Trophoblast cell (in vitro differentiated cells and primary cell): ENCODE measurements around the gene SRSF10.

ENCODE experiments used
- DNase-seq, 2 donors: peaks; one replicate each; pipeline ENCODE4 v3.0.0-alpha.2; 2016
- H2AFZ ChIP-seq: 2 replicates; pipeline ENCODE4 v1.6.1; 2013; ENCODE audit warnings: low read length, moderate library complexity, mild to moderate bottlenecking; ENCODE audit not compliant: insufficient read depth, poor library complexity
- H2AK5ac ChIP-seq: 2 replicates; pipeline ENCODE4 v1.6.1; 2013; ENCODE audit warnings: mild to moderate bottlenecking, low read length
- H2BK120ac ChIP-seq: 2 replicates; pipeline ENCODE4 v1.6.1; 2013; ENCODE audit warnings: low read length, mild to moderate bottlenecking, moderate library complexity; ENCODE audit not compliant: insufficient read depth, poor library complexity
- H2BK12ac ChIP-seq: 2 replicates; pipeline ENCODE4 v1.6.1; 2013; ENCODE audit warnings: mild to moderate bottlenecking, low read length, moderate library complexity
- H2BK5ac ChIP-seq: 2 replicates; pipeline ENCODE4 v1.6.1; 2013; ENCODE audit warnings: low read length, low read depth, moderate library complexity, mild to moderate bottlenecking; ENCODE audit not compliant: poor library complexity
- H3K14ac ChIP-seq: 2 replicates; pipeline ENCODE4 v1.6.1; 2013; ENCODE audit warnings: mild to moderate bottlenecking, low read length
- H3K18ac ChIP-seq: 2 replicates; pipeline ENCODE4 v1.6.1; 2013; ENCODE audit warnings: mild to moderate bottlenecking, low read length
- H3K23ac ChIP-seq: 2 replicates; pipeline ENCODE4 v1.6.1; 2013; ENCODE audit warnings: low read length
- H3K27ac ChIP-seq: 2 replicates; pipeline ENCODE4 v1.5.1; 2013; ENCODE audit warnings: low read depth, mild to moderate bottlenecking, inconsistent platforms, low read length, moderate library complexity
- H3K27me3 ChIP-seq: 2 replicates; pipeline ENCODE4 v1.6.1; 2013; ENCODE audit warnings: inconsistent platforms, mild to moderate bottlenecking, low read length, moderate library complexity; ENCODE audit not compliant: insufficient read depth
- H3K36me3 ChIP-seq, 2 experiments: 1 replicate in 1 of 2; 2 replicates in 1 of 2; pipeline ENCODE4 v1.6.1; 2013; ENCODE audit warnings: low read length in 2 of 2, mild to moderate bottlenecking in 2 of 2, moderate library complexity in 1 of 2; ENCODE audit not compliant: insufficient read depth in 2 of 2, control insufficient read depth in 1 of 2
- H3K4ac ChIP-seq: 2 replicates; pipeline ENCODE4 v1.6.1; 2013; ENCODE audit warnings: low read depth, mild to moderate bottlenecking, low read length, moderate library complexity
- H3K4me1 ChIP-seq, 2 experiments: 1 replicate in 1 of 2; 2 replicates in 1 of 2; pipeline ENCODE4 v1.6.1; 2013; ENCODE audit warnings: low read length in 2 of 2, mild to moderate bottlenecking in 2 of 2, moderate library complexity in 1 of 2; ENCODE audit not compliant: insufficient read depth in 2 of 2, control insufficient read depth in 1 of 2
- H3K4me2 ChIP-seq: 2 replicates; pipeline ENCODE4 v1.6.1; 2013; ENCODE audit warnings: inconsistent platforms, mild to moderate bottlenecking, low read length, moderate library complexity
- H3K4me3 ChIP-seq: 2 replicates; pipeline ENCODE4 v1.5.1; 2013; ENCODE audit warnings: mild to moderate bottlenecking, low read depth, low read length, inconsistent platforms
- H3K79me1 ChIP-seq: one replicate; pipeline ENCODE4 v1.6.1; 2013; ENCODE audit warnings: low read length
- H3K79me2 ChIP-seq: 2 replicates; pipeline ENCODE4 v1.6.1; 2013; ENCODE audit warnings: low read length, mild to moderate bottlenecking; ENCODE audit not compliant: control insufficient read depth, insufficient read depth, poor library complexity
- H3K9ac ChIP-seq: 2 replicates; pipeline ENCODE4 v1.6.1; 2013; ENCODE audit warnings: mild to moderate bottlenecking, low read length
- H3K9me3 ChIP-seq: 2 replicates; pipeline ENCODE4 v1.6.1; 2013; ENCODE audit warnings: low read depth, mild to moderate bottlenecking, control low read depth, inconsistent platforms, low read length; ENCODE audit not compliant: insufficient read depth
- H4K12ac ChIP-seq: 2 replicates; pipeline ENCODE4 v1.6.1; 2013; ENCODE audit warnings: low read depth, mild to moderate bottlenecking, low read length, moderate library complexity
- H4K8ac ChIP-seq: 2 replicates; pipeline ENCODE4 v1.6.1; 2013; ENCODE audit warnings: low read depth, mild to moderate bottlenecking, low read length, moderate library complexity
- H4K91ac ChIP-seq: one replicate; pipeline ENCODE4 v1.6.1; 2013; ENCODE audit warnings: low read depth, mild to moderate bottlenecking, low read length, moderate library complexity
- WGBS: extraction: QIAGEN DNeasy Blood & Tissue Kit; methylation state at CpG from one replicate; pipeline ENCODE4 v1.1.7; 2013; ENCODE audit warnings: missing lambda C conversion rate; ENCODE audit not compliant: insufficient read length, insufficient coverage; ENCODE audit errors: extremely low coverage; 5-methylcytosine and 5-hydroxymethylcytosine counted together

The SRSF10 gene

DNA sequence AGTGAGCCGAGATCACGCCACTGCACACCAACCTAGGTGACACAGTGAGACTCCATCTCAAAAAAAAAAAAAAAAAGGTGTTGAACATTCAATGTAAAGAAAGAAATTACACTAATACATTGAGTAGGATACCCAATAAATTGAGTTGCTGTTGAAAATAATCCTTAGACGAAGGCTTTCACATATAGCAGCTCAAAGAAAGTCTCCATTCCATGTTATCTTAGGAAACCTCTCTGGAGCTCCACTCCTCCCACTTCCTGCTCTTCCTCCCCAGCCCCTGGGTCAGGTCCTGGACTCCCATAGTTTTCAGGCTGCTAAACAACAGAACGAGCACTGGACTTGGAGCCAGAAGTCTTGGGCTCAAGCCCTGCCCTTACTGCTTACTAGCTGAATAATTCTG, 51.3 kb downstream of the SRSF10 start:
- Histone ChIP-seq H2BK5ac (no peak overlapping the region), H3K9ac (no peak overlapping the region), H2BK120ac (no peak overlapping the region), H2AFZ (no peak overlapping the region), H2AK5ac (no peak overlapping the region), H3K4me1 (no peaks in the 10 kb centered on the region), H3K27me3 (no peaks in the 10 kb centered on the region), H3K4me2 (no peak overlapping the region), H2BK12ac (no peak overlapping the region), H3K36me3 (no peaks in the 10 kb centered on the region), H3K4ac (no peak overlapping the region), H3K23ac (no peak overlapping the region), H4K91ac (no peak overlapping the region), H4K8ac (no peak overlapping the region), H3K4me3 (no peak overlapping the region), H3K18ac (no peak overlapping the region), H3K27ac (no peak overlapping the region), H3K79me1 (no peaks in the 10 kb centered on the region), H3K9me3 (no peaks in the 10 kb centered on the region), H3K14ac (no peak overlapping the region), H3K79me2 (no peaks in the 10 kb centered on the region), H4K12ac (no peak overlapping the region)
- DNase-seq: no peak
- WGBS: no CpG with 5 or more reads among the region's 4 CpGs

- Histone ChIP-seq H3K4me3 (no peak overlapping the region), H4K91ac (no peak overlapping the region), H3K4ac (no peak overlapping the region), H3K79me2 (no peaks in the 10 kb centered on the region), H3K36me3 (no peaks in the 10 kb centered on the region), H3K9me3 (no peaks in the 10 kb centered on the region), H2AFZ (no peak overlapping the region), H3K18ac (no peak overlapping the region), H4K8ac (no peak overlapping the region), H3K4me1 (no peaks in the 10 kb centered on the region), H3K79me1 (no peaks in the 10 kb centered on the region), H3K27ac (no peak overlapping the region), H2BK120ac (no peak overlapping the region), H3K4me2 (no peak overlapping the region), H2BK5ac (no peak overlapping the region), H3K14ac (no peak overlapping the region), H3K23ac (no peak overlapping the region), H3K9ac (no peak overlapping the region), H2BK12ac (no peak overlapping the region), H4K12ac (no peak overlapping the region), H3K27me3 (no peaks in the 10 kb centered on the region), H2AK5ac (no peak overlapping the region)
- DNase-seq: no peak
- no CpG with 5 or more reads among the region's 1 CpG for WGBS
Observed at GRCh38 chr1:23927097-23927496, 53.0 kb downstream of the SRSF10 start.

GRCh38 chr1:23925279-23925678, 54.8 kb downstream of the SRSF10 start:
- Histone ChIP-seq H2BK12ac (no peak overlapping the region), H3K23ac (no peak overlapping the region), H2AK5ac (no peak overlapping the region), H3K79me1 (no peaks in the 10 kb centered on the region), H3K79me2 (no peaks in the 10 kb centered on the region), H4K91ac (no peak overlapping the region), H3K4me3 (no peak overlapping the region), H3K4me1 (no peaks in the 10 kb centered on the region), H3K27ac (no peak overlapping the region), H3K4ac (no peak overlapping the region), H4K8ac (no peak overlapping the region), H3K9ac (no peak overlapping the region), H3K36me3 (no peaks in the 10 kb centered on the region), H3K9me3 (no peaks in the 10 kb centered on the region), H3K14ac (no peak overlapping the region), H3K27me3 (no peaks in the 10 kb centered on the region), H4K12ac (no peak overlapping the region), H3K4me2 (no peak overlapping the region), H2BK5ac (no peak overlapping the region), H3K18ac (no peak overlapping the region), H2AFZ (no peak overlapping the region), H2BK120ac (no peak overlapping the region)
- WGBS: no CpG with 5 or more reads among the region's 3 CpGs
- no peak for DNase-seq

DNA sequence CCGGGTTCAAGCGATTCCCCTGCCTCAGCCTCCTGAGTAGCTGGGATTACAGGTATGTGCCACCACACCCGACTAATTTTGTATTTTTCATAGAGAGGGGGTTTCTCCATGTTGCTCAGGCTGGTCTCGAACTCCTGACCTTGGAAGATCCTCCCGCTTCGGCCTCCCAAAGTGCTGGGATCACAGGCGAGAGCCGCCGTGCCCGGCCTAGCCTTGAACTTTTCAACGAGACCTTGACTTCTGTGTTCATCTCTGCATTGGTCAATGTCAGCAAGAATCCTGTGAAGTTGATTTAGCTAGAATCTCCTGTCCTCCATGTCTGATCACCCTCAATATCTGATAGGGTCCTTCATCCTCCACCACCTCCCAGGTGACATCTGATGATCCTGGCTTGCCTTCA, 55.5 kb downstream of the SRSF10 start:
- Histone ChIP-seq H2BK5ac (no peak overlapping the region), H2BK12ac (no peak overlapping the region), H3K18ac (no peak overlapping the region), H2AFZ (no peak overlapping the region), H3K4me3 (no peak overlapping the region), H3K36me3 (no peaks in the 10 kb centered on the region), H3K23ac (no peak overlapping the region), H3K27ac (no peak overlapping the region), H4K91ac (no peak overlapping the region), H3K4me2 (no peak overlapping the region), H3K79me1 (no peaks in the 10 kb centered on the region), H3K79me2 (no peaks in the 10 kb centered on the region), H3K9me3 (no peaks in the 10 kb centered on the region), H3K9ac (no peak overlapping the region), H4K8ac (no peak overlapping the region), H3K4ac (no peak overlapping the region), H4K12ac (no peak overlapping the region), H3K27me3 (no peaks in the 10 kb centered on the region), H2AK5ac (no peak overlapping the region), H3K14ac (no peak overlapping the region), H2BK120ac (no peak overlapping the region), H3K4me1 (no peaks in the 10 kb centered on the region)
- DNase-seq: no peak
- no CpG with 5 or more reads among the region's 11 CpGs for WGBS
